GM12878 (cell line): ENCODE measurements around the gene OTULINL. TPM values are rescaled to one million over a fixed set of nuclear protein-coding genes. Genes with fewer than 3 reads are reported as not detected.

Source experiments
- ATAC-seq: fragments of 200-7000 bp; cut with Tn5 transposase; 3 replicates; pipeline ENCODE4 v1.9.1; 2020; ENCODE audit warnings: mild to moderate bottlenecking, moderate library complexity
- BruUV-seq: library from RNA; stranded (reverse); fragments of 400-500 nt; replicated peaks from 2 replicates; lab custom pipeline; 2021; lab: Mats Ljungman, UMichigan
- CTCF ChIA-PET: fragments of 300-600 bp; sonication (Branson Sonifier 250); formaldehyde crosslinking; extraction: SDS; loops from one replicate; lab custom pipeline; 2021; ENCODE audit warnings: inconsistent platforms; lab: Yijun Ruan, JAX
- POLR2A ChIA-PET: fragments of 350-600 bp; formaldehyde crosslinking; extraction: SDS; loops from one replicate; lab custom pipeline; 2021; ENCODE audit warnings: inconsistent platforms; lab: Charles Lee
- RAD21 ChIA-PET: fragments of 300-600 bp; sonication (Branson Sonifier 250); formaldehyde crosslinking; loops from one replicate; lab custom pipeline; 2023; ENCODE audit warnings: antibody characterized with exemption; ENCODE audit not compliant: unreplicated experiment; lab: Charles Lee
- SMC1A ChIA-PET: fragments of 300-600 bp; sonication (Branson Sonifier 250); formaldehyde crosslinking; loops from one replicate; lab custom pipeline; 2023; ENCODE audit not compliant: unreplicated experiment, uncharacterized antibody; lab: Charles Lee
- DNase-seq: peaks from one replicate; pipeline ENCODE4 v3.0.0-alpha.2; 2011; ENCODE audit warnings: low read depth, low spot score
- FAIRE-seq: peaks from 3 replicates; lab custom pipeline; 2011; peaks lifted over from hg19 to GRCh38; lab: Jason Lieb, UNC
- H2AFZ ChIP-seq: 2 replicates; pipeline ENCODE4 v1.6.0; 2011; ENCODE audit warnings: low read depth, low read length, control low read depth; ENCODE audit not compliant: control insufficient read depth
- H3K27ac ChIP-seq: 2 replicates; pipeline ENCODE4 v1.5.1; 2011; ENCODE audit warnings: control low read depth; ENCODE audit not compliant: control insufficient read depth, insufficient read depth
- H3K27me3 ChIP-seq, 2 experiments: replicated peaks in 1 of 2; 2 replicates each; pipeline versions ENCODE4 v1.6.0 to v1.6.1; 2011; ENCODE audit warnings: low read length in 1 of 2; ENCODE audit not compliant: control insufficient read depth in 2 of 2, insufficient read depth in 2 of 2
- H3K36me3 ChIP-seq, 2 experiments: 2 replicates each; pipeline ENCODE4 v1.5.1; 2011; ENCODE audit warnings: low read length in 1 of 2; ENCODE audit not compliant: control insufficient read depth in 2 of 2, insufficient read depth in 2 of 2
- H3K4me1 ChIP-seq: 2 replicates; pipeline ENCODE4 v1.6.1; 2011; ENCODE audit warnings: mild to moderate bottlenecking, low read length, moderate library complexity, mixed read lengths; ENCODE audit not compliant: control insufficient read depth, insufficient read depth
- H3K4me2 ChIP-seq: 2 replicates; pipeline ENCODE4 v1.6.0; 2011; ENCODE audit warnings: control low read depth; ENCODE audit not compliant: control insufficient read depth, insufficient read depth
- H3K4me3 ChIP-seq: fragments of 200-600 bp; sonication (generic); 2 replicates; pipeline ENCODE4 v1.5.1; 2016
- H3K79me2 ChIP-seq: 2 replicates; pipeline ENCODE4 v1.6.0; 2011; ENCODE audit warnings: low read length; ENCODE audit not compliant: control insufficient read depth, insufficient read depth
- H3K9ac ChIP-seq: 2 replicates; pipeline ENCODE4 v1.8.0; 2011; ENCODE audit warnings: low read length, control low read depth, mixed read lengths; ENCODE audit not compliant: control insufficient read depth, insufficient read depth
- H3K9me3 ChIP-seq: replicated peaks from 3 replicates; pipeline ENCODE4 v1.5.1; 2011; ENCODE audit warnings: mild to moderate bottlenecking, low read length; ENCODE audit not compliant: control insufficient read depth, insufficient read depth
- H4K20me1 ChIP-seq: 2 replicates; pipeline ENCODE4 v1.6.0; 2011; ENCODE audit not compliant: control insufficient read depth, insufficient read depth
- ASH2L ChIP-seq: fragments of 300-600, 200-600 bp; sonication (generic); IDR thresholded peaks from 2 replicates; pipeline ENCODE4 v1.6.1; 2017; ENCODE audit warnings: low read depth, mild to moderate bottlenecking, borderline replicate concordance
- BMI1 ChIP-seq: fragments of 450-650 bp; IDR thresholded peaks from 2 replicates; pipeline ENCODE4 v1.6.1; 2016; ENCODE audit warnings: mild to moderate bottlenecking, moderate library complexity, borderline replicate concordance
- CBX3 ChIP-seq: fragments of 200-600 bp; sonication (generic); IDR thresholded peaks from 2 replicates; pipeline ENCODE4 v1.6.1; 2016; ENCODE audit warnings: low read depth, borderline replicate concordance
- HDGF ChIP-seq: fragments of 450-650 bp; IDR thresholded peaks from 2 replicates; pipeline ENCODE4 v1.6.1; 2016; ENCODE audit warnings: antibody characterized with exemption
- IRF4 ChIP-seq: IDR thresholded peaks from 2 replicates; pipeline ENCODE4 v1.6.1; 2011; ENCODE audit warnings: low read depth, low read length
- NRF1 ChIP-seq: conservative IDR thresholded peaks from 2 replicates; pipeline ENCODE4 v1.6.1; 2011; ENCODE audit warnings: mild to moderate bottlenecking, low read depth, low read length, improper control_type of control experiment
- SRF ChIP-seq, 2 experiments: IDR thresholded peaks; 2 replicates each; pipeline ENCODE4 v1.6.1; 2011; ENCODE audit warnings: low read depth in 2 of 2, low read length in 2 of 2, mild to moderate bottlenecking in 1 of 2, moderate library complexity in 1 of 2
- WGBS: methylation state at CpG from one replicate; pipeline ENCODE4 v1.1.6; 2016; ENCODE audit warnings: low lambda C conversion rate; ENCODE audit not compliant: insufficient replicate concordance, insufficient coverage; ENCODE audit errors: missing lambda C conversion rate; 5-methylcytosine and 5-hydroxymethylcytosine counted together
- in situ Hi-C: fragments of 300-500 bp; cut with MboI; formaldehyde crosslinking; loops from 9 replicates; pipeline ENCODE4 v1.14.3; 2018; ENCODE audit warnings: mixed read lengths
- intact Hi-C: fragments of 100-400 bp; cut with micrococcal nuclease; formaldehyde crosslinking; loops from one replicate; pipeline ENCODE4 v1.14.2; 2022; ENCODE audit not compliant: unreplicated experiment
- polyA plus RNA-seq, 11 experiments: library from polyadenylated mRNA; depleted of rRNA in 4 of 11; unstranded in 6 of 11; stranded (reverse) in 5 of 11; fragments of >200 nt; fragmentation: Nextera tagmentation in 4 of 11; fragmentation: Illumina TruSeq in 1 of 11; extraction: Ambion mirVana in 4 of 11; extraction: Trizol in 1 of 11; gene quantifications; 1 replicate in 1 of 11; 2 replicates in 10 of 11; pipeline versions ENCODE4 v1.2.1 to v1.2.3, GENCODE V29; 2011 to 2016; ENCODE audit warnings: inconsistent platforms in 2 of 11, missing spikeins in 2 of 11, low read depth in 1 of 11
- total RNA-seq, 4 experiments: library from RNA; depleted of rRNA in 3 of 4; stranded (reverse); fragments of >200 nt in 3 of 4; fragmentation: Illumina TruSeq in 1 of 4; extraction: Trizol in 1 of 4; gene quantifications; 2 replicates each; pipeline versions ENCODE4 v1.2.1 to v1.2.3, GENCODE V29; 2013 to 2021
- TF ChIP-seq, protein P1 (sequence below): fragments of 450-650 bp; conservative IDR thresholded peaks from 2 replicates; pipeline ENCODE4 v1.6.1; 2017; ENCODE audit warnings: mild to moderate bottlenecking, moderate library complexity
- TF ChIP-seq, protein P2 (sequence below): fragments of 450-650 bp; formaldehyde crosslinking; IDR thresholded peaks from 2 replicates; pipeline ENCODE4 v1.5.0; 2022; ENCODE audit warnings: mild to moderate bottlenecking, missing genetic modification characterization
- TF ChIP-seq, protein P3 (sequence below), 3 experiments: IDR thresholded peaks in 2 of 3; conservative IDR thresholded peaks in 1 of 3; 2 replicates each; pipeline ENCODE4 v1.5.1; 2011; ENCODE audit warnings: low read depth in 3 of 3, low read length in 3 of 3, mild to moderate bottlenecking in 3 of 3, control low read depth in 2 of 3, moderate library complexity in 2 of 3, inconsistent platforms in 1 of 3, mixed read lengths in 1 of 3; ENCODE audit not compliant: control insufficient read depth in 2 of 3, insufficient read depth in 1 of 3; ENCODE audit errors: extremely low read depth in 1 of 3

OTULINL gene
- total and polyA plus RNA-seq, 10 of the 15 experiments (the other 5 are each of a cell fraction or from before 2014, with no cell fraction given) = 0.60 to 4.7 (median 1.8) TPM

DNA sequence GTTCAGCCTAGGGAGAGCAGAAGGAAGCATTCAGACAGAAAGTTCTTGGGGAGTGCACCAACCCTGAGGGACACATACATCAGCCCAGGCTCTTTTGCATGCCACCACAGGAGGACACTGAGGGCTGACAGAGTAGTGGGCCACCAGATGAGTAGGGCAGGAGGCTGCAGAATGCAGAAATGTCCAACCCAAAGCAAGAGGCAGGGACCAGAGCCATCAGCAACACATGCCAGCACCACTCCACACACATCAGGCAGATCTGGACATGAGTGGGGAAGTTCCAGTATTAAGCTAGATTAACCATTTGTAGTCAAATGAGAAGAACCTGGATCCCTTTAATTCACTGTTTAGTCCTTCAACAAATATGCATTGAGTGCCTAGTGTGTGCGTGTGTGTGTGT, 35.7 kb upstream of the OTULINL start:
- in situ Hi-C loops (no loop called here), intact Hi-C loops (no loop called here)
- ATAC-seq (no peak), DNase-seq (no peak), FAIRE-seq (no peak)
- Histone ChIP-seq H3K9me3 (no peaks in the 10 kb centered on the region; the same call in 2 of the 3 replicates), H2AFZ (no peak overlapping the region), H3K4me3 (no peak overlapping the region), H3K9ac (no peak overlapping the region), H3K79me2 (no peaks in the 10 kb centered on the region), H4K20me1 (no peaks in the 10 kb centered on the region), H3K4me1 (no peaks in the 10 kb centered on the region), H3K27me3 (no peaks in the 10 kb centered on the region), H3K27ac (no peak overlapping the region), H3K36me3 (no peaks in the 10 kb centered on the region), H3K4me2 (no peak overlapping the region)
- ChIA-PET CTCF (no interaction called here), POLR2A (no interaction called here), SMC1A (interaction anchor here (1.3 kb wide), 1 partner anchor 458 kb away, joined by 3 read pairs; no protein-coding TSS in a partner anchor), RAD21 (no interaction called here)
- TF ChIP-seq CBX3 = no peak
- TF ChIP-seq BMI1 = no peak
- no peak for TF ChIP-seq IRF4
- no peak for TF ChIP-seq SRF (IDR thresholded peaks at IDR 0.05; ENCODE audit: low read depth in 2 of 2, low read length in 2 of 2)
- no peak for TF ChIP-seq ASH2L
- TF ChIP-seq, protein P1, sequence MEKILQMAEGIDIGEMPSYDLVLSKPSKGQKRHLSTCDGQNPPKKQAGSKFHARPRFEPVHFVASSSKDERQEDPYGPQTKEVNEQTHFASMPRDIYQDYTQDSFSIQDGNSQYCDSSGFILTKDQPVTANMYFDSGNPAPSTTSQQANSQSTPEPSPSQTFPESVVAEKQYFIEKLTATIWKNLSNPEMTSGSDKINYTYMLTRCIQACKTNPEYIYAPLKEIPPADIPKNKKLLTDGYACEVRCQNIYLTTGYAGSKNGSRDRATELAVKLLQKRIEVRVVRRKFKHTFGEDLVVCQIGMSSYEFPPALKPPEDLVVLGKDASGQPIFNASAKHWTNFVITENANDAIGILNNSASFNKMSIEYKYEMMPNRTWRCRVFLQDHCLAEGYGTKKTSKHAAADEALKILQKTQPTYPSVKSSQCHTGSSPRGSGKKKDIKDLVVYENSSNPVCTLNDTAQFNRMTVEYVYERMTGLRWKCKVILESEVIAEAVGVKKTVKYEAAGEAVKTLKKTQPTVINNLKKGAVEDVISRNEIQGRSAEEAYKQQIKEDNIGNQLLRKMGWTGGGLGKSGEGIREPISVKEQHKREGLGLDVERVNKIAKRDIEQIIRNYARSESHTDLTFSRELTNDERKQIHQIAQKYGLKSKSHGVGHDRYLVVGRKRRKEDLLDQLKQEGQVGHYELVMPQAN = no peak
- no TSS peak for BruUV-seq
- WGBS = 33% methylated on average over 1 of the region's 1 CpG

DNA sequence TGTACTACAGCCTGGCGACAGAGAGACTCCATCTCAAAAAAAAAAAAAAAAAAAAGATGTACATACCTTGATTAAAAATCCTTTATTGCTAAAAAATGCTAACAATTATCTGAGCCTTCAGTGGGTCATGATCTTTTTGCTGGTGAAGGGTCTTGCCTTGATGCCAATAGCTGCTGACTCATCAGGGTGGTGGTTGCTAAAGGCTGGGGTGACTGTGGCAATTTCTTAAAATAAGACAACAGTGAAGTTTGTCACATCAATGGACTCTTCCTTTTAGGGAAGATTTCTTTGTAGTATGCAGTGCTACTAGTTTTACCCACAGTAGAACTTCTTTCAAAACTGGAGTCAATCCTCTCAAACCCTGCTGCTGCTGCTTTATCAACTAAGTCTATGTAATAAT, 33.9 kb upstream of the OTULINL start:
- ChIA-PET RAD21 (no interaction called here), SMC1A (no interaction called here), POLR2A (no interaction called here), CTCF (no interaction called here)
- no peak for DNase-seq
- Histone ChIP-seq H4K20me1 (no peaks in the 10 kb centered on the region), H3K4me1 (no peaks in the 10 kb centered on the region), H3K79me2 (no peaks in the 10 kb centered on the region), H3K9ac (no peak overlapping the region), H3K9me3 (no peaks in the 10 kb centered on the region), H3K27me3 (no peaks in the 10 kb centered on the region), H2AFZ (no peak overlapping the region), H3K4me2 (no peak overlapping the region), H3K27ac (no peak overlapping the region), H3K4me3 (no peak overlapping the region), H3K36me3 (no peaks in the 10 kb centered on the region)
- intact Hi-C loops (no loop called here), in situ Hi-C loops (no loop called here)
- ATAC-seq = no peak
- no TSS peak for BruUV-seq
- no CpG with 5 or more reads among the region's 1 CpG for WGBS
- no peak for FAIRE-seq
- TF ChIP-seq, protein P2, sequence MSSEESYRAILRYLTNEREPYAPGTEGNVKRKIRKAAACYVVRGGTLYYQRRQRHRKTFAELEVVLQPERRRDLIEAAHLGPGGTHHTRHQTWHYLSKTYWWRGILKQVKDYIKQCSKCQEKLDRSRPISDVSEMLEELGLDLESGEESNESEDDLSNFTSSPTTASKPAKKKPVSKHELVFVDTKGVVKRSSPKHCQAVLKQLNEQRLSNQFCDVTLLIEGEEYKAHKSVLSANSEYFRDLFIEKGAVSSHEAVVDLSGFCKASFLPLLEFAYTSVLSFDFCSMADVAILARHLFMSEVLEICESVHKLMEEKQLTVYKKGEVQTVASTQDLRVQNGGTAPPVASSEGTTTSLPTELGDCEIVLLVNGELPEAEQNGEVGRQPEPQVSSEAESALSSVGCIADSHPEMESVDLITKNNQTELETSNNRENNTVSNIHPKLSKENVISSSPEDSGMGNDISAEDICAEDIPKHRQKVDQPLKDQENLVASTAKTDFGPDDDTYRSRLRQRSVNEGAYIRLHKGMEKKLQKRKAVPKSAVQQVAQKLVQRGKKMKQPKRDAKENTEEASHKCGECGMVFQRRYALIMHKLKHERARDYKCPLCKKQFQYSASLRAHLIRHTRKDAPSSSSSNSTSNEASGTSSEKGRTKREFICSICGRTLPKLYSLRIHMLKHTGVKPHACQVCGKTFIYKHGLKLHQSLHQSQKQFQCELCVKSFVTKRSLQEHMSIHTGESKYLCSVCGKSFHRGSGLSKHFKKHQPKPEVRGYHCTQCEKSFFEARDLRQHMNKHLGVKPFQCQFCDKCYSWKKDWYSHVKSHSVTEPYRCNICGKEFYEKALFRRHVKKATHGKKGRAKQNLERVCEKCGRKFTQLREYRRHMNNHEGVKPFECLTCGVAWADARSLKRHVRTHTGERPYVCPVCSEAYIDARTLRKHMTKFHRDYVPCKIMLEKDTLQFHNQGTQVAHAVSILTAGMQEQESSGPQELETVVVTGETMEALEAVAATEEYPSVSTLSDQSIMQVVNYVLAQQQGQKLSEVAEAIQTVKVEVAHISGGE (CRISPR knock-in tag) = no peak
- TF ChIP-seq HDGF (no peak), NRF1 (no peak)
- TF ChIP-seq, protein P3, sequence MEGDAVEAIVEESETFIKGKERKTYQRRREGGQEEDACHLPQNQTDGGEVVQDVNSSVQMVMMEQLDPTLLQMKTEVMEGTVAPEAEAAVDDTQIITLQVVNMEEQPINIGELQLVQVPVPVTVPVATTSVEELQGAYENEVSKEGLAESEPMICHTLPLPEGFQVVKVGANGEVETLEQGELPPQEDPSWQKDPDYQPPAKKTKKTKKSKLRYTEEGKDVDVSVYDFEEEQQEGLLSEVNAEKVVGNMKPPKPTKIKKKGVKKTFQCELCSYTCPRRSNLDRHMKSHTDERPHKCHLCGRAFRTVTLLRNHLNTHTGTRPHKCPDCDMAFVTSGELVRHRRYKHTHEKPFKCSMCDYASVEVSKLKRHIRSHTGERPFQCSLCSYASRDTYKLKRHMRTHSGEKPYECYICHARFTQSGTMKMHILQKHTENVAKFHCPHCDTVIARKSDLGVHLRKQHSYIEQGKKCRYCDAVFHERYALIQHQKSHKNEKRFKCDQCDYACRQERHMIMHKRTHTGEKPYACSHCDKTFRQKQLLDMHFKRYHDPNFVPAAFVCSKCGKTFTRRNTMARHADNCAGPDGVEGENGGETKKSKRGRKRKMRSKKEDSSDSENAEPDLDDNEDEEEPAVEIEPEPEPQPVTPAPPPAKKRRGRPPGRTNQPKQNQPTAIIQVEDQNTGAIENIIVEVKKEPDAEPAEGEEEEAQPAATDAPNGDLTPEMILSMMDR (IDR thresholded peaks at IDR 0.05 in 2 of 3, conservative IDR thresholded peaks at IDR 0.05 in 1 of 3; ENCODE audit: control insufficient read depth in 2 of 3, extremely low read depth in 1 of 3, insufficient read depth in 1 of 3, low read depth in 3 of 3, low read length in 3 of 3) = no peak
